Activated CD4-positive, alpha-beta memory T cell treated with anti-CD3 and anti-CD28 coated beads for 36 hours (primary cell): Measurements from ENCODE around the gene EML5. TPM values are rescaled to one million over a fixed set of nuclear protein-coding genes. Genes with fewer than 3 reads are reported as not detected.

Experiments
- CTCF ChIA-PET: fragments of 350-600 bp; sonication (Branson Sonifier 250); formaldehyde crosslinking; loops from one replicate; lab custom pipeline; 2021; ENCODE audit warnings: antibody characterized with exemption, inconsistent platforms; lab: Charles Lee
- POLR2A ChIA-PET: fragments of 350-600 bp; sonication (Branson Sonifier 250); formaldehyde crosslinking; loops from one replicate; lab custom pipeline; 2021; ENCODE audit warnings: antibody characterized with exemption; lab: Charles Lee
- DNase-seq: peaks from one replicate; pipeline ENCODE4 v3.0.0-alpha.2; 2020
- H3K27ac Mint-ChIP-seq: one replicate; pipeline ENCODE4 v1.8.0; 2021; ENCODE audit warnings: mixed read lengths
- H3K27me3 Mint-ChIP-seq: one replicate; pipeline ENCODE4 v1.8.0; 2021; ENCODE audit warnings: mixed read lengths
- H3K36me3 Mint-ChIP-seq: one replicate; pipeline ENCODE4 v1.8.0; 2021; ENCODE audit warnings: mixed read lengths
- H3K4me1 Mint-ChIP-seq: one replicate; pipeline ENCODE4 v1.8.0; 2021; ENCODE audit warnings: low read depth, mixed read lengths
- H3K4me3 Mint-ChIP-seq: one replicate; pipeline ENCODE4 v1.8.0; 2021; ENCODE audit warnings: mild to moderate bottlenecking, mixed read lengths
- H3K9me3 Mint-ChIP-seq: one replicate; pipeline ENCODE4 v1.8.0; 2021; ENCODE audit warnings: mixed read lengths
- intact Hi-C: fragments of 100-400 bp; cut with micrococcal nuclease; formaldehyde crosslinking; loops from one replicate; pipeline ENCODE4 v1.15.1; 2023
- total RNA-seq, 2 experiments: library from RNA; stranded (reverse); gene quantifications; one replicate each; pipeline ENCODE4 v1.2.3, GENCODE V29; 2021

EML5 gene
- total RNA-seq, 2 experiments from 2014 or later, result 5.7 to 6.2 TPM

DNA sequence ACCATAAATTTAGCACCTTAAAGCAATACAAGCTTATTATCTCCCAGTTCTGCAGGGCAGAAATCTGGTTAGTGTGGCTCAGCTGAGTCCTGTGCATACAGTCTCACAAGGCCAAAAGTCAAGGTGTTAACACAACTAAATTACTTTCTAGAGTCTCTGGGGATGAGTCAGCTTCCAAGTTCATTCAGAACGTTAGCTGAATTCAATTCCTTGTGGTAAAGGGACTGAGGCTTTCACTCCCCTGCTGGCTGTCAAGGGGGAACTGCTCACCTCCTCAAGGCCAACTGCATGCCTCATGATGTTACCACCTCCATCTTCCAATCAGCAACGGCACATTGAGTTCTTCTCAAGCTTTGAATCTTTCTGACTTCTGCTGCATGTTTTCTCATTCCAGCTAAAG lies 27.6 kb downstream of the EML5 start:
- H3K4me3 Mint-ChIP-seq, result no peak overlapping the region
- DNase-seq, result no peak
- H3K27ac Mint-ChIP-seq, result no peak overlapping the region
- no peaks in the 10 kb centered on the region for H3K27me3 Mint-ChIP-seq
- peaks cover 22% of the 10 kb centered on the region for H3K9me3 Mint-ChIP-seq
- intact Hi-C loops, result no loop called here
- CTCF ChIA-PET, result no interaction called here
- peaks cover 26% of the 10 kb centered on the region for H3K36me3 Mint-ChIP-seq
- POLR2A ChIA-PET, result no interaction called here
- H3K4me1 Mint-ChIP-seq, result no peaks in the 10 kb centered on the region

GRCh38 chr14:88753873-88754272 lies 38.9 kb downstream of the EML5 start:
- DNase-seq, result no peak
- Mint-ChIP-seq H3K27ac (no peak overlapping the region), H3K9me3 (no peaks in the 10 kb centered on the region), H3K36me3 (no peaks in the 10 kb centered on the region), H3K27me3 (no peaks in the 10 kb centered on the region), H3K4me1 (no peaks in the 10 kb centered on the region), H3K4me3 (no peak overlapping the region)
- CTCF ChIA-PET, result no interaction called here
- POLR2A ChIA-PET, result no interaction called here
- intact Hi-C loops, result no loop called here

- Mint-ChIP-seq H3K27me3 (no peaks in the 10 kb centered on the region), H3K27ac (no peak overlapping the region), H3K4me3 (no peak overlapping the region), H3K4me1 (no peaks in the 10 kb centered on the region), H3K9me3 (no peaks in the 10 kb centered on the region), H3K36me3 (peaks cover 2% of the 10 kb centered on the region)
- ChIA-PET POLR2A (no interaction called here), CTCF (interaction anchor here (1.2 kb wide), 1 partner anchor 11 kb away, joined by 3 read pairs; no protein-coding TSS in a partner anchor)
- DNase-seq, result no peak
- intact Hi-C loops, result no loop called here
These were observed 41.8 kb downstream of the EML5 start for GRCh38 chr14:88750945-88751344.

DNA sequence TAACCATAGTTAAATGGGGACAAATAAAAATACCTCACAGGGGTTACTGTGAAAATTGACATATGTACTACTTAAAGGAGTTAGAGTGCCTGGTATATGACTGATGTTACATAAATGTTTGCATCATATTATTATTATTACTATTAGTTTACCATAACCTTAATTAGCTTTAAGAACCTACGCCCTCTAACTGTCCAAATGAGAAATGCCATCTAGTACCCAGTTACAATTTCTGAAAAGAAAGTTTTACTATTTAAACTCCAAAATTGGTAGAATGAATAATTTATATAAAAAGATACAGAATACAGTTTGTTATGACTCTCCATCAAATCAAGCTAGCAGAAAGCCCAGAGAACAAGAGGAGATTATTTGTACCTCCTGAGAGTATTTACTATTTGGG lies 42.3 kb downstream of the EML5 start:
- no peak overlapping the region for H3K4me3 Mint-ChIP-seq
- H3K36me3 Mint-ChIP-seq, result peaks cover 2% of the 10 kb centered on the region
- intact Hi-C loops, result no loop called here
- POLR2A ChIA-PET, result no interaction called here
- no peaks in the 10 kb centered on the region for H3K9me3 Mint-ChIP-seq
- no peaks in the 10 kb centered on the region for H3K27me3 Mint-ChIP-seq
- no peak overlapping the region for H3K27ac Mint-ChIP-seq
- no peaks in the 10 kb centered on the region for H3K4me1 Mint-ChIP-seq
- no peak for DNase-seq
- CTCF ChIA-PET, result interaction anchor here (1.2 kb wide), 1 partner anchor 11 kb away, joined by 3 read pairs; no protein-coding TSS in a partner anchor

GRCh38 chr14:88749139-88749538 lies 43.6 kb downstream of the EML5 start:
- Mint-ChIP-seq H3K4me1 (no peaks in the 10 kb centered on the region), H3K27ac (no peak overlapping the region), H3K36me3 (peaks cover 2% of the 10 kb centered on the region), H3K27me3 (no peaks in the 10 kb centered on the region), H3K4me3 (no peak overlapping the region), H3K9me3 (no peaks in the 10 kb centered on the region)
- intact Hi-C loops, result no loop called here
- POLR2A ChIA-PET, result no interaction called here
- DNase-seq, result no peak
- CTCF ChIA-PET, result no interaction called here

DNA sequence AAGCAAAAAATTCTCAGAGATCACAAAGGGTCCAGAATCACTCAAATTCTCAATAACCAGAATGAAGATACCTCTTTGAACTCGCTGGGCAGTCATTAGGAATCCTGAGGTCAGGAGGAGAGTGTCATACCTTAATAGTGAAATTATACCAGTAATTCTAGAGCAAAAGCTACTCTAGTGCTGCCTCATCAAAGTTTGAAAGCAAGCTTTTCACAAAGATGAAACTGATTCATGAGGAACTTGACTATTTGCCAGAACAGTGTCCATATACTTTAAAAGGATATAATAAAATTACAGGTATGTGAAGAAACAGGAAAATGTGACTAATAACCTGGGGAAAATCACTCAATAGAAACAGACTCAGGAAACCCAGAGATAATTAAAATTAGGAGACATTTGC lies 44.5 kb downstream of the EML5 start:
- H3K9me3 Mint-ChIP-seq, result no peaks in the 10 kb centered on the region
- CTCF ChIA-PET, result no interaction called here
- H3K4me1 Mint-ChIP-seq, result no peaks in the 10 kb centered on the region
- POLR2A ChIA-PET, result no interaction called here
- H3K4me3 Mint-ChIP-seq, result no peak overlapping the region
- H3K27ac Mint-ChIP-seq, result no peak overlapping the region
- H3K27me3 Mint-ChIP-seq, result no peaks in the 10 kb centered on the region
- H3K36me3 Mint-ChIP-seq, result peaks cover 2% of the 10 kb centered on the region
- intact Hi-C loops, result no loop called here
- no peak for DNase-seq

DNA sequence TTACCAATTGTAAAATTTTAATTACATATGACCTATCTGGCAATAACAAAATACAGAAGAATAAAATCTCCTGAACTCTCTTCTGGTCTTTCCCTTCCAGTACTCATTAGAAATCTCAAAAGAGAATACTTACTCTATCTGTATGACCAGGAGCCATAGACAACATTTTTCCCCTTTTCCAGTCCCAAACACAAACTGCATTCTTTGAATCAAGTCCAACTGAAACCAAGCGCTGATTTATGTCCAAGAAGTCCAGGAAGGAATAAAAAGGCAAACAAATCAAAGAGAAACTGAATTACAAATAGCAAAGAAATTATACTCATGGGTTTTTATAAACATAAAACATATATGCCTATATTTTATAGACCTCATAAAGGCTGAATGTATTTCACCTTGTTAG lies 46.7 kb downstream of the EML5 start:
- intact Hi-C loops, result no loop called here
- no peaks in the 10 kb centered on the region for H3K4me1 Mint-ChIP-seq
- ChIA-PET CTCF (interaction anchor here (1.4 kb wide), 1 partner anchor 78 kb away, joined by 3 read pairs; the partner anchor contains the start of gene TTC8), POLR2A (no interaction called here)
- no peaks in the 10 kb centered on the region for H3K27me3 Mint-ChIP-seq
- H3K27ac Mint-ChIP-seq, result no peak overlapping the region
- no peaks in the 10 kb centered on the region for H3K9me3 Mint-ChIP-seq
- DNase-seq, result no peak
- no peak overlapping the region for H3K4me3 Mint-ChIP-seq
- H3K36me3 Mint-ChIP-seq, result peaks cover 2% of the 10 kb centered on the region

- Mint-ChIP-seq H3K27me3 (no peaks in the 10 kb centered on the region), H3K36me3 (peaks cover 32% of the 10 kb centered on the region), H3K27ac (no peak overlapping the region), H3K4me1 (no peaks in the 10 kb centered on the region), H3K9me3 (peaks cover 1% of the 10 kb centered on the region), H3K4me3 (no peak overlapping the region)
- ChIA-PET POLR2A (no interaction called here), CTCF (no interaction called here)
- DNase-seq, result no peak
- intact Hi-C loops, result no loop called here
These were observed 55.5 kb downstream of the EML5 start for GRCh38 chr14:88737245-88737644.

- POLR2A ChIA-PET, result no interaction called here
- intact Hi-C loops, result no loop called here
These were observed 59.6 kb downstream of the EML5 start for GRCh38 chr14:88733121-88733520.

DNA sequence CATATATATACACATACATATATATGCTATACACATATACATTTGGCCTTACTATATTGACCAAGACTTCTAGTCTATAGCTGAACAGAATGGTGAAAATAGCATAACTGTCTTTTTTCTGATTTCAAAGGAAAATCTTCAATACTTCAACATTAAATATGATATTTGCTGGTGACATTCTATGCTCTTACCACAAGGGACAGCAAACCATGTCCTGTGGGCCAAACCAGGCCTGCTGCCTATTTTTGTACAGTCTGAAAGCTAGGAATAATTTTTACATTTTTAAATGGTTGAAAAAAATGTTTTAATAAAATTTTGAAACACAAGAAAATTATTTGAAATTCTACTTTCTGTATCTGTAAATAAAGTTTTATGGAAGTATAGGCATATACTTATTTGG lies 63.6 kb downstream of the EML5 start:
- POLR2A ChIA-PET, result no interaction called here
- no peaks in the 10 kb centered on the region for H3K4me1 Mint-ChIP-seq
- intact Hi-C loops, result no loop called here
- CTCF ChIA-PET, result interaction anchor here (0.7 kb wide), 2 partner anchors 10 to 259 kb away, joined by 3 read pairs; no protein-coding TSS in a partner anchor
- H3K27ac Mint-ChIP-seq, result no peak overlapping the region
- DNase-seq, result no peak
- peaks cover 2% of the 10 kb centered on the region for H3K9me3 Mint-ChIP-seq
- H3K4me3 Mint-ChIP-seq, result no peak overlapping the region
- peaks cover 16% of the 10 kb centered on the region for H3K36me3 Mint-ChIP-seq
- H3K27me3 Mint-ChIP-seq, result no peaks in the 10 kb centered on the region

More at GRCh38 chr14:88733121-88733520, 59.6 kb downstream of the EML5 start:
- CTCF ChIA-PET, result no interaction called here
- no peak overlapping the region for H3K27ac Mint-ChIP-seq
- no peaks in the 10 kb centered on the region for H3K4me1 Mint-ChIP-seq
- peaks cover 32% of the 10 kb centered on the region for H3K36me3 Mint-ChIP-seq
- no peak for DNase-seq
- no peaks in the 10 kb centered on the region for H3K27me3 Mint-ChIP-seq
- peaks cover 2% of the 10 kb centered on the region for H3K9me3 Mint-ChIP-seq
- H3K4me3 Mint-ChIP-seq, result no peak overlapping the region

DNA sequence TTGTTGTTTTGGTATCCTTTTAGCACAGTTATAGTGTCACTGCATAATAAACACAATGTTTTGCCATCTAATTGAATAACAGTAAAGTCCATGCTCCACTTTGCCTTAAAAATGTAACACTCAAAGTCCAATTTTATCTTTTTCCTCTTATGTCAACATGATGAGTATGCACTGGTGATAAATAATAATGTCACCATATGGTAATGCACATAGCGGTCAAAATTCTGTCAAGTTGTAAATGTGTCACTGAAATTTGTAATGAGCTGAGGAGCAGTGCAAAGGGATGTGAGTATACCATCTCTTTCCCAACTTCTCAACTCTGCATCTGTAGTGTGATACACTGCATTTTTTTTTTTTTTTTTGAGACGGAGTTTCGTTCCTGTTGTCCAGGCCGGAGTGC lies 65.7 kb downstream of the EML5 start:
- H3K4me3 Mint-ChIP-seq, result no peak overlapping the region
- POLR2A ChIA-PET, result no interaction called here
- intact Hi-C loops, result no loop called here

GRCh38 chr14:88710709-88711108 lies 82.0 kb downstream of the EML5 start:
- no peaks in the 10 kb centered on the region for H3K4me1 Mint-ChIP-seq
- no peaks in the 10 kb centered on the region for H3K9me3 Mint-ChIP-seq
- CTCF ChIA-PET, result no interaction called here
- H3K36me3 Mint-ChIP-seq, result peaks cover 7% of the 10 kb centered on the region
- no peaks in the 10 kb centered on the region for H3K27me3 Mint-ChIP-seq
- POLR2A ChIA-PET, result no interaction called here
- no peak for DNase-seq
- no peak overlapping the region for H3K4me3 Mint-ChIP-seq
- intact Hi-C loops, result no loop called here
- H3K27ac Mint-ChIP-seq, result no peak overlapping the region

More for the DNA sequence above, 65.7 kb downstream of the EML5 start:
- peaks cover 3% of the 10 kb centered on the region for H3K9me3 Mint-ChIP-seq
- no peak for DNase-seq
- no peaks in the 10 kb centered on the region for H3K27me3 Mint-ChIP-seq
- no peaks in the 10 kb centered on the region for H3K4me1 Mint-ChIP-seq
- CTCF ChIA-PET, result no interaction called here
- peaks cover 15% of the 10 kb centered on the region for H3K36me3 Mint-ChIP-seq
- no peak overlapping the region for H3K27ac Mint-ChIP-seq

DNA sequence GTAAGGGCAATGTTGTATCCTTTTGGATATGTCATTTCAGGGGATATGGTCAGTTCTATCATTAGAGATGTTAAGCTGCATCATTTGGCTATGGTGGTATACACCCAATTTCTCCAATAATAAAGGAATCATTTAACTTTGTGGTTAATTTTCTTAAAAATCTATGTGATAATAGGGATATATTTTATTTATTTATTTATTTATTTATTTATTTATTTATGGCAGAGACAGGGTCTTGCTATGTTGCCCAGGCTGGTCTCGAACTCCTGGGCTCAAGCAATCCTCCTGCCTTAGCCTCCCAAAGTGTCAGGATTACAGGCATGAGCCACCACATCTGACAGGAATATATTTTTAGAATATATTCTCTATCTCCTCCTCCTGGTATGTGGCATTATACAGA lies 85.7 kb downstream of the EML5 start:
- ChIA-PET CTCF (no interaction called here), POLR2A (no interaction called here)
- Mint-ChIP-seq H3K27ac (no peak overlapping the region), H3K4me3 (no peak overlapping the region), H3K36me3 (peaks cover 11% of the 10 kb centered on the region), H3K4me1 (no peaks in the 10 kb centered on the region), H3K9me3 (no peaks in the 10 kb centered on the region), H3K27me3 (no peaks in the 10 kb centered on the region)
- DNase-seq, result no peak
- intact Hi-C loops, result no loop called here
